ENCODE measurements around the gene ACTRT2.

Gene ACTRT2

GRCh38 chr1:3054474-3054873, 33.2 kb downstream of the ACTRT2 start:
- DNase-seq (ENCODE audit: low spot score): peak; percentile 48

GRCh38 chr1:3055051-3055450, 33.8 kb downstream of the ACTRT2 start:
- DNase-seq (ENCODE audit: low spot score): peak; percentile 20

- peak; percentile 26 for DNase-seq (ENCODE audit: low spot score)
Observed at GRCh38 chr1:3056641-3057040, 35.4 kb downstream of the ACTRT2 start.

GRCh38 chr1:3058263-3059030, 37.2 kb downstream of the ACTRT2 start:
- DNase-seq (ENCODE audit: low spot score): peak; percentile 41

- peak; percentile 51 for DNase-seq (ENCODE audit: low spot score)
Observed at GRCh38 chr1:3060127-3060526, 38.9 kb downstream of the ACTRT2 start.

- peak; percentile 48 for DNase-seq (ENCODE audit: low spot score)
Observed at GRCh38 chr1:3060601-3061551, 39.6 kb downstream of the ACTRT2 start.

- peak; percentile 60 for DNase-seq (ENCODE audit: low spot score)
Observed at GRCh38 chr1:3061566-3061965, 40.3 kb downstream of the ACTRT2 start.

GRCh38 chr1:3061981-3062615, 40.8 kb downstream of the ACTRT2 start:
- peak; percentile 55 for DNase-seq (ENCODE audit: low spot score)

GRCh38 chr1:3062616-3063378, 41.5 kb downstream of the ACTRT2 start:
- DNase-seq (ENCODE audit: low spot score): peak; percentile 64

GRCh38 chr1:3063379-3064295, 42.4 kb downstream of the ACTRT2 start:
- DNase-seq (ENCODE audit: low spot score): peak; percentile 63

GRCh38 chr1:3064296-3064850, 43.1 kb downstream of the ACTRT2 start:
- DNase-seq (ENCODE audit: low spot score): no peak

GRCh38 chr1:3064901-3065300, 43.6 kb downstream of the ACTRT2 start:
- no peak for DNase-seq (ENCODE audit: low spot score)

- DNase-seq (ENCODE audit: low spot score): peak; percentile 41
Observed at GRCh38 chr1:3065396-3065795, 44.1 kb downstream of the ACTRT2 start.

GRCh38 chr1:3065797-3066196, 44.5 kb downstream of the ACTRT2 start:
- no peak for DNase-seq (ENCODE audit: low spot score)

- peak; percentile 63 for DNase-seq (ENCODE audit: low spot score)
Observed at GRCh38 chr1:3066250-3066711, 45.0 kb downstream of the ACTRT2 start.

GRCh38 chr1:3066826-3067225, 45.6 kb downstream of the ACTRT2 start:
- peak; percentile 48 for DNase-seq (ENCODE audit: low spot score)

- DNase-seq (ENCODE audit: low spot score): no peak
Observed at GRCh38 chr1:3067301-3067670, 46.0 kb downstream of the ACTRT2 start.

- no peak for DNase-seq (ENCODE audit: low spot score)
Observed at GRCh38 chr1:3067671-3068563, 46.6 kb downstream of the ACTRT2 start.
